GM12801 (cell line): ENCODE results near the gene SPAM1.

Source experiments
- TF ChIP-seq, protein P1 (sequence below): IDR thresholded peaks from one replicate; pipeline ENCODE4 v1.5.1; 2011; ENCODE audit warnings: control low read depth; ENCODE audit not compliant: insufficient read length; ENCODE audit errors: extremely low read depth

Gene SPAM1

DNA sequence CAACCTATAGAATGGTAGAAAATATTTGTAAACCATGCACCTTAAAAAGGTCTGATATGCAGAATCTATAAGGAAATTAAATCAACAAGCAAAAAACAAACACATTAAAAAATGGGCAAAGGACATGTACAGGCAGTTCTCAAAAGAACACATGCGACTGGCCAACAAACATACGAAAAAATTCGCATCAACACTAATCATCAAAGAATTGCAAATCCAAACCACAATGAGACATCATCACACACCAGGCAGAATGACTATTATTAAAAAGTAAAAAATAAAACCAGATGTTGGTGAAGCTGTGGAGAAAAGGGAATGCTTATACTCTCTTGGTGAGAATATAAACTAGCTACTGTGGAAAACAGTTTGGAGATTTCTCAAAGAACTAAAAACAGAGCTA, 74.7 kb downstream of the SPAM1 start:
- TF ChIP-seq, protein P1, sequence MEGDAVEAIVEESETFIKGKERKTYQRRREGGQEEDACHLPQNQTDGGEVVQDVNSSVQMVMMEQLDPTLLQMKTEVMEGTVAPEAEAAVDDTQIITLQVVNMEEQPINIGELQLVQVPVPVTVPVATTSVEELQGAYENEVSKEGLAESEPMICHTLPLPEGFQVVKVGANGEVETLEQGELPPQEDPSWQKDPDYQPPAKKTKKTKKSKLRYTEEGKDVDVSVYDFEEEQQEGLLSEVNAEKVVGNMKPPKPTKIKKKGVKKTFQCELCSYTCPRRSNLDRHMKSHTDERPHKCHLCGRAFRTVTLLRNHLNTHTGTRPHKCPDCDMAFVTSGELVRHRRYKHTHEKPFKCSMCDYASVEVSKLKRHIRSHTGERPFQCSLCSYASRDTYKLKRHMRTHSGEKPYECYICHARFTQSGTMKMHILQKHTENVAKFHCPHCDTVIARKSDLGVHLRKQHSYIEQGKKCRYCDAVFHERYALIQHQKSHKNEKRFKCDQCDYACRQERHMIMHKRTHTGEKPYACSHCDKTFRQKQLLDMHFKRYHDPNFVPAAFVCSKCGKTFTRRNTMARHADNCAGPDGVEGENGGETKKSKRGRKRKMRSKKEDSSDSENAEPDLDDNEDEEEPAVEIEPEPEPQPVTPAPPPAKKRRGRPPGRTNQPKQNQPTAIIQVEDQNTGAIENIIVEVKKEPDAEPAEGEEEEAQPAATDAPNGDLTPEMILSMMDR: no peak

DNA sequence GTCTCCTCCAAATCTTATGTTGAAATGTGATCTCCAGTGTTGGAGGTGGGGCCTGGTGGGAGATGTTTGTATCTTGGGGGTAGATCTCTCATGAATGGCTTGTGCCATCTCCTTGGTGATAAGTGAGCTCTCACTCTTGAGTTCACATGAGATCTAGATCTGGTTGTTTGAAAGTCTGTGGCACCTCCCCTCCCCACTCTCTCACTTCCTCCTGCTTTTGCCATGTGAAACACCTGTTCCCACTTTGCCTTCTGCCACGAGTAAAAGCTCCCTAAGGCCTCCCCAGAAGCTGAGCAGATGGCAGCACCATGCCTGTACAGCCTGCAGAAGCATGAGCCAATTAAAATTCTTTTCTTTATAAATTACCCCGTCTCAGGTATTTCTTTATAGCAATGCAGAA, 84.3 kb downstream of the SPAM1 start:
- TF ChIP-seq, protein P1: no peak
